Activated CD8-positive, alpha-beta memory T cell treated with anti-CD3 and anti-CD28 coated beads, Interleukin-2, amount 50 U/mL, for 4 hours (primary cell): ENCODE results near the gene METTL8.
"Not testable (repeated sequence)": the region's sequence is repeated elsewhere in the genome, so short reads cannot be mapped to it uniquely, and the experiment has no call there.

Source experiments
- DNase-seq: peaks from one replicate; pipeline ENCODE4 v3.0.0-alpha.2; 2020

METTL8 gene

DNA sequence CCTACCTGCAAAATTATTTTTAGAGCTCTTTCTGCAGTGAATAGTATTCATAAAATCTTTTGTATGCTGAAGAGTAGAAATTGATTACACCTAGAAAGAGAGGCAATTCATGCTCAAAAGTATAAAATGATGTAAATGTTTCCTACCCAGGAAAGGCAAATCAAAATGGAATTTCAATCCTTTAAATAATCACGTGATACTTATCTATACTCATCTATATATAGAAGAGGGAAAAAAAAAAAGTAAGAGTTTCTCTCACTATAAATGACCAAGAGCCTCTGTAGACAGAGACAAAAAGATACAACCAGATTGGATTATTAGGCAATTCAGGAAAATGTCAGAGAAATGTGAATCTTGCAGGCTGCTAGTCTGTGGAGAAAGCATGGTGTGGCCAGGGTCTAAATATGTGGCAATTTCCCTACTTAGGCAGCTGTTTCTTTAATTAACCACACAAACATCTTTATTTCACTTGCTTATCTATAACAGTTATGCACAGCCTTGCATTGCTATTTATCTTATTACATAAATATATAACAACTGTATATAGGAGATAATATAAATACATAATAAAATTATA lies 39.5 kb downstream of the METTL8 start:
- no peak for DNase-seq

- no peak for DNase-seq
Measured at GRCh38 chr2:171393487-171393886, 40.3 kb downstream of the METTL8 start.

DNA sequence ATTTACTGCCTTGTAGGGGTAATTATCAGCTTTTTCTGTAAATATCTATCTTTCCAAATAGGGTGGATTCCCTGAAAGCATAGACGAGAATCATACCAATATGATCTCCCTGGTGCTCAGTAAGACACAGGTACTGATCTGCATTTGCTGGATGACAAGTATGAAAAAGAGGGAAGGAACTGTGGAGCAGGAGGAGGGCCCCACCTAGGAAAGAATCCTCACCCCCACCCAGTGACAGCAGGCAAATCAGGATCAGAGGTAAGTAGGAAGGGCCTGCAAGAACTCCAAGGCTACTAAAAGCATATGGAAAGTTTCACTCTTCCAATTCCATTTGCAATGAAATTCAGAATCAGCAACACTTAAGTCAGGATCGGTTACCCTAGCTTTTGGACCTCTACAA lies 42.3 kb downstream of the METTL8 start:
- DNase-seq: no peak

GRCh38 chr2:171390941-171391516 lies 42.8 kb downstream of the METTL8 start:
- no peak for DNase-seq

- no peak for DNase-seq
Measured at GRCh38 chr2:171389780-171390179, 44.0 kb downstream of the METTL8 start.

DNA sequence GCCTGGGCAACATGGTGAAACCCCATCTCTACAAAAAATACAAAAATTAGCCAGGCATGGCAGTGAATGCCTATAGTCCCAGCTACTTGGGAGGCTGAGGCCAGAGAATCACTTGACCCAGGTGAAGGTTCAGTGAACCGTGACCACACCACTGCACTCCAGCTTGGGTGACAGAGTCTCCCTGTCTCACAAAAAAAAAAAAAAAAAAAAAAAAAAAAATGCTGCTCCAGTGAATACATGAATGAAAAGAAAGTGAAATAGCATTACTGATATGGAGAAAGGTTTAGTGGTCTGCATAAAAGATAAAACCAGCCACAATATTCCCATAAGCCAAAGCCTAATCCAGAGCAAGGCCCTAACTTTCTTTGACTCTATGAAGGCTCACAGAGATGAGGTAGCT lies 44.5 kb downstream of the METTL8 start:
- no peak for DNase-seq

DNA sequence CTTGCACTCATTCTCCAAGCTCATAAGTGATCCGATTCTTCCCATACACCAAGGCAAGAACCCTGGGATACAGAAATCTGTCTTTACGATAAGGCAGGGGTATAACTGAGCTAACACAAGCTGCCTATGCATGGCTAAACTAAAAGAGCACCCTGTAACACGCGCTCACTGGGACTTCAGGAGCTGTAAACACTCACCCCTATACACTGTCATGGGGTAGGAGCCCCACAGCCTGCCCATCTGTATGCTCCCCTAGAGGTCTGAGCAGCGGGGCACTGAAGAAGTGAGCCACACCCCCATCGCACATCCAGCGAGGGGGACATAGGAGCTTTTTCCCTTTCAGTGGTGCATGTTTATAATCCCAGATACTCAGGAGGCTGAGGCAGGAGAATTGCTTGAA lies 46.7 kb downstream of the METTL8 start:
- no peak for DNase-seq

DNA sequence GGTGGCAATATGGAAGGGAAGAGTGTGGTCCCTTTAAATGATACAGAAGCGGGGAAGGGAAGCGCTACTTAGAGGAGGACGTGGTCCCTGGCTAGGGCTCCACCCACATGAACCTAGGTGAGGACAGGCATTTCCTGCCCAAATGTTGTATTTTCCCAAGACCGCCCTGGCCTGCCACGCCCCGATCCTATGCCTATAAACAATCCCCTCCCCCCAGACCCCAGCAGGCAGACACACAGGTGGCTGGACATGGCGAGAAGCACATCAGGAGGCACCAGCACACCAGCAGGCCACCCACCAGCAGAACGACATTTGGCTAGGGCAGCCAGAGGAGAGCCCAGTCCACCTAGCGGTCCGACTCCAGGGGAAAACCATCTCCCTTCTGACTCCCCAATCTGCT lies 47.2 kb downstream of the METTL8 start:
- no peak for DNase-seq

DNA sequence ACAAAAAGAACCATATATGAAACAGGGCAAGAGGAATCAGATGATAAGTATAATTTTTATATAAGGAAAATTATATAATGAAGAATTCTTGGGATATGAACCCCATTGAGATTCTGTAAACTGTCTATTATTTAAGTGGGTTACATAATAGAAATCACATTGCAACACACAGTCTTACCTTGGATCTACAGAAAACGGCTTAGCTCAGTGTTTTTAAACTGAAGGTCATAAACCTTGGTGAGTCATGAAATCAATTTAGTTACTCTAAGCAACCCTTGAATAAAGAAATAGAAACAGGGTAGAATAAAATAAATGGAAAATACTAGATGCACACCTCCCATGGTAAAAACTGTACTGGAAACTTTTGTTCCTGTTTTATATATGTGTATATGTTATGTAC lies 50.7 kb downstream of the METTL8 start:
- no peak for DNase-seq

DNA sequence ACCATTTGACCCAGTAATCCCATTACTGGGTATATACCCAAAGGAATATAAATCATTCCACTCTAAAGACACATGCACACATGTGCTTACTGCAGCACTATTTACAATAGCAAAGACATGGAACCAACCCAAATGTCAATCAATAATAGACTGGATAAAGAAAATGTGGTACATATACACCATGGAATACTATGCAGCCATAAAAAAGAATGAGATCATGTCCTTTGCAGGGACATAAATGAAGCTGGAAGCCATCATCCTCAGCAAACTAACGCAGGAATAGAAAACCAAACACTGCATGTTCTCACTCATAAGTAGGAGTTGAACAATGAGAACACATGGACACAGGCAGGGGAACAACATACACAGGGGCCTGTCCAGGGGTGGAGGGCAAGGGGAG lies 51.6 kb downstream of the METTL8 start:
- not testable (repeated sequence) for DNase-seq

GRCh38 chr2:171377852-171378251 lies 55.9 kb downstream of the METTL8 start:
- not testable (repeated sequence) for DNase-seq

DNA sequence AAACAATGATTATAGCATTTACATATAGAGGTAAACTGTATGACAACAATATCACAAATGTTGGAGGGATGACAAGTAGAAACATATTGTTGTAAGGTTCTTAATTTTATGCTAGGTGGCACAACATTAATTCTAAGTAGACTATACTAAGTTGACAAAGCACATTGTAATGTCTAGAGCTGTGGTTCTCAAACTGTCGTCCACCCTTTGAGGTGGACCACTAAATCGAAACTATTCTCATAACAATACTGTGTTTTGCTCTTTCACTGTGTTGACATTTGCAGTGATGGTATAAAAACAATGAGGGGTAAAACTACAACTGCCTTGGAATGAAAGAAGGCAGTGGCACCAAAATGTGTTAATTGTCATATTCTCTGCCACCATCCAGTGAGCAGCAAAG lies 66.1 kb downstream of the METTL8 start:
- DNase-seq: no peak

GRCh38 chr2:171365778-171366177 lies 68.0 kb downstream of the METTL8 start:
- no peak for DNase-seq

GRCh38 chr2:171365232-171365631 lies 68.6 kb downstream of the METTL8 start:
- DNase-seq: no peak

DNA sequence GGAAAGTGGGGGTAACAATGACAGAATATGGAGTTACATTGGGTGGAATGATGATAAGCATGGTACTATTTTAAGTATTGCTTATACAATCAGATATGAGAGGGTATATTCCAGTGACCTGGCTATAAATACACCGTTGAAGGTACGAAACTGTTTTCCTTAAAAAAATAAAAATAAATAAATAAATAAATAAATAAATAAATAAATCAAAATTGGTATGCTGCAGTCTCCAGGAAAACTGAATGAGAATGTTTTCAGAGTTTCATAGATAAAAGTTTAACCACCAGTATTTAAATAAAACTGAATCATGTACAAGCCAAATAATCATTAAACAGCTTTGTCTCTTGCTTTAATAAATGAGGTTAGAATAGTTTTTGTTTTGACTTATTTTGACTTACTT lies 71.4 kb downstream of the METTL8 start:
- no peak for DNase-seq

DNA sequence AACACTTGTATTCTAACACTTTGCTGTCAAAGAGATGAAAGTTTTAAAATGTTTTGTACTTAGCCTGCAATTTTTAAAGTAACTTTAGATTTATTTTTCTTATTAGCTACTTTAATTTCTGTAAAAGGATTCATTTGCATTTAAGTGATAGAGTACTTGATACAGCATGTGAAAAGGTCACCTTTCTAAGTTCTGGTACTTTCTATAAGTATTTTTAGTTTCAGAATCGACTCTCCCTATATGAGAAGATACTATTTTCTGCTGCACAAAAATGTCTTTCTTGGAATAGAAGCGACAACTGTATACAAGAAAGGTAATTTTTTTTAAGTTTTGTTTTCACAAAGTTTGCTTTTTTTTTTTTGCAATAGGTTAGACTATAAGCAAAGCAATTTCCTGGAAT lies 72.9 kb downstream of the METTL8 start:
- no peak for DNase-seq

DNA sequence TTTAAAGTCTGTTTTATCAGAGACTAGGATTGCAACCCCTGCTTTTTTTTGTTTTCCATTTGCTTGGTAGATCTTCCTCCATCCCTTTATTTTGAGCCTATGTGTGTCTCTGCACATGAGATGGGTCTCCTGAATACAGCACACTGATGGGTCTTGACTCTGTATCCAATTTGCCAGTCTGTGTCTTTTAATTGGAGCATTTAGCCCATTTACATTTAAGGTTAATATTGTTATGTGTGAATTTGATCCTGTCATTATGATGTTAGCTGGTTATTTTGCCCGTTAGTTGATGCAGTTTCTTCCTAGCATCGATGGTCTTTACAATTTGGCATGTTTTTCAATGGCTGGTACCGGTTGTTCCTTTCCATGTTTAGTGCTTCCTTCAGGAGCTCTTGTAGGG lies 80.0 kb downstream of the METTL8 start:
- DNase-seq: not testable (repeated sequence)

DNA sequence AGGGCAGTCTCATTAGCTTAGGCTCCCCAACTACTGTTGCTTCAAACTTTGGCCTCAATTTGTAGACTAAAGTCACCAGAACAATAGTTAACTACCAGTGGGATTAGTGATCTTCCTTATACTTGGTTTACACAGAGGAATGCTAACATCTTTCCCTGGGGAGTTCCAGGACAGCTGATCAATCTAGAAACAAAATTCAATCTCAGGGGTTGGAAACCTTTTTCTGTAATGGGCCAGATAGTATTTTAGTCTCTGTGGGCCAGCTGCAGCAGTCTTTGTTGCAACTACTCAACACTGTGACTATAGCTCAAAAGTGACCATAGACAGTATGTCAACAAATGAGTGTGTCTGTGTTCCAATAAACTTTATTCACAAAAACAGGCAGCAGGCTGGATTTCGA lies 85.7 kb downstream of the METTL8 start:
- DNase-seq: no peak

DNA sequence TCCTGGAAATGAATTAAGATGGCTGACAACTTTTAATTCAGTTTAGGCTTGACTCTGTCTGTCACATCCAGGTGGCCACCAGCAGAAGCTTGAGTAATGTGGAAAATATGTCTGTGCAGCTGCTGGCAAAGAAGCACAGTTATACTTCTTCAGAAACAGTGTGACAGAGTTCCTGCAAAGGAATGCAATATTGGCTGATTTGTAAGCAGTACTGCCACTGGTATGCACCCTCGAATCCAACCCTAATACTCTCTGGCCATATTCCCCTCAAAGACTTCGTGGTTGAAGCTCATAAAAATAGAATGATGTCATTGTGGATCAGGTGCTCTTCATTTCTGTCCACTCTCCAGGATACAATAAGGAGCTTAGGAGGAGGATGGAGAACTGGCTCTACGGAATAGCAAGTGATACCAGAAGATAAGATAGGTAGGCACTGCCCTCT lies 86.2 kb downstream of the METTL8 start:
- DNase-seq: no peak

DNA sequence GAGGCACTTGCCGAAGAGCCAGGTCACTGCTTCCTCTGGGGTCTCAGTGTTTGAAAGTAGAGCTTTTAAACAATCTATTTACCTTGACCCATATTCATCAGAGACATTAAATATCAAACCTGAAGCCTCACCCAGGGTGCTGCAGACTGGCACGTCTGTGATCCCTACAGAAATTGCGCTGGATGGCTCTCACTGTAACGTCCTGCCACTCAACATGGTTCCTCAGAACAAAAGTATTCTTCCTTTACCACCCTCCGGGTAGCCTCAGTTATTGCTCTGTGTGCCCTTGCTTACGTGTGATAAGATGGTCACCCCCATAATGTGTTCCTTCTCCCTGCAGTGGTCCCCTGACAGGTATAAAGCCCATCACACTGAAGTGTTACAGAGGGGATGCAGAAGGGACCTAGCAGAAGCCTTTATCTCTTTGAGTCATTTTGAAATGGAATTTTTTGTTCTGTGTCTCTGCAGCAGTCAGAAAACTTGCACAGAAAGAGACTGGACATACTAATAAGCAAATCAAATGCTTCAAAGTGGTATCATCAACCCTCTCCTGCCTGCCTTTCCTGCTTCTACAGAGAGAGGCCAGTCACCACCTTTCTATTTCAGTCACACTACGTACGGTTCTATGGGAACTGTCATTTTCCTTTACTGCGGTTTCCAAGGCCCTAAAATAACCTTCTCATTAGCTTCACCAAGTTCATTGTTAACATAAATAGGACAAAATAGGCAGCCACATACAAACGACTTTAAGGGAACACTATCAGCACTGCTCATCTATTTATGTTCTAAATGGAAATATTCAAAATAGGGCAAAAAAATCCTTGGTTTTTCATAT lies 86.8 kb downstream of the METTL8 start:
- no peak for DNase-seq

DNA sequence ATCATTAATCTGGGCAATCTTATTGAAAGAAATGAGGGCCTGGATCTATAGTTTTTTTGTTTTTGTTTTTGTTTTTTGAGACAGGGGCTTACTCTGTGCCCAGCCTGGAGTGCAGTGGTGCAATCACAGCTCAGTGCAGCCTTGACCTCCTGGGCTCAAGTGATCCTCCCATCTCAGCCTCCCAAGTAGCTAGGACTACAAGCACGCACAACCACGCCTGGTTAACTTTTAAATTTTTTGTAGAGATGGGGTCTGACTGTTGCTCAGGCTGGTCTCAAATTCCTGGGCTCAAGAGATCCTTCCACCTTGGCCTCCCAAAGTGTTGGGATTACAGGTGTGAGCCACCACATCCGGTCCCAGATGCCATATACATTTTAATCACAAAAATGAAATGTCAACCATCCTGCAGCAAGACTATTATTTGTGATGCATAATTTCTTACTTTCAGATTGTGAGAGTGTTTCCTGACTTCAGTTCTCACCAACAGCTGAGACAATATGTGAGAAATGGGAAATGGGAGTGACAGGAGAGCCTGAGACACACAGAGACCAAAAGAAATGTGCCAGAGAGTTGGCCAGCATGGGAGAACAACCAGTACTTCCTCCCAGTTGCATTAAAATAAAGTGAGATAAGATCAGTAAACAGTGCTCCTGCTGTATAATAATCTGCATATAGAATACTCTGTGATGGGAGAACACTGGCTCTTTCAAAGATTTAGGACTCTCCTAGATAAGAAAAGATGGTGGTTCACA lies 87.6 kb downstream of the METTL8 start:
- DNase-seq: no peak

- no peak for DNase-seq
Measured at GRCh38 chr2:171344182-171344581, 89.6 kb downstream of the METTL8 start.

GRCh38 chr2:171342067-171342413 lies 91.8 kb downstream of the METTL8 start:
- DNase-seq: no peak
